Jurkat, Clone E6-1 (cell line): Measurements from ENCODE around the gene USP6NL. TPM values are rescaled to one million over a fixed set of nuclear protein-coding genes. Genes with fewer than 3 reads are reported as not detected.
"Not testable (repeated sequence)": the region's sequence is repeated elsewhere in the genome, so short reads cannot be mapped to it uniquely, and the experiment has no call there.

Source experiments
- DNase-seq: peaks from one replicate; pipeline ENCODE4 v3.0.0-alpha.2; 2011; ENCODE audit warnings: low read depth, low spot score
- H3K4me3 ChIP-seq: 2 replicates; pipeline ENCODE4 v1.5.1; 2011; ENCODE audit warnings: mild to moderate bottlenecking, low read length, control low read depth, moderate library complexity
- polyA plus RNA-seq: library from polyadenylated mRNA; unstranded; fragments of >200 nt; gene quantifications from one replicate; pipeline ENCODE4 v1.2.1, GENCODE V29; 2012; ENCODE audit warnings: missing spikeins; ENCODE audit not compliant: insufficient read length, insufficient read depth

The USP6NL gene
- polyA plus RNA-seq, result 12.9 TPM

DNA sequence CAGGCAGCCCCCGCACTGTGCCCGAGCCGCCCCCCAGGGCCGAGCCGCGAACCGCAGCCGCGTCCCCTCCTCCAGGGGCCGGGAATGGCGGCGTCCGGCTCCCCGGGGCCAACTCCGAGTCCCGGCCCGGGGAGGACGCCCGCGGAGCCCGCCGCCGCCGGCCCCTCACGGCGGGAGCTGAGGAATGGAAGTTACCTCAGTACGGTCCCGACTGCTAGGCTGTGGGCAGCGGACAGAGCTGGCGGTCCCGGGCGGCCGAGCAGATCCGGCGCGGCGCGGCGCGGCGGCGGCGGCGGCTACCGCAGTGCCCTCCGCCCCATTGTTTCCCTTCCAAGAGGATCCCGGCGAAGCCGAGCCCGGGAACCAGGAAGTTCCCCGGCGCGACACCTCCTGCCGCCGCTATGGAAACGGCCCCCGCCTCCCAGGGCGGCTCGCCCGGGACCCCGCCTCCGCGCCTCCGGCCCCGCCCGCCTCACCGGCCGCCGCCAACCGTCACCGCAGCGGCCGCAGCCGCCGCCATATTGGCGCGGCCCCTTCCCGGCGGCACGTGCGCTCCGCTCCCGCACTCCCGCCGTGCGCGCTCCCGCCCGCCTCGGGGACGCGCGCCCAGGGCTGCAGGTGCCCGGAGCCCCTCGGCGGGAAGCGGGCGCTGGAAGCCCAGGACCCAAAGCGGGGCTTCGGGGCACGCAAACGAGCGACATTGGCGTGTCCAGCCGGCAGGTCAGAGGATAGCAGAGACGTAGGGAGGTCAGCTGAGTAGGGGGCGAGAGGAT is at the start of gene USP6NL:
Gene USP6NL, minus strand, starts transcription at position 403 of the 773 bp plus-strand sequence. CDS start 14,016 bp downstream, outside the sequence.
- H3K4me3 ChIP-seq, result peak within 1 kb of the TSS; percentile 71
- peak; percentile 65 for DNase-seq

DNA sequence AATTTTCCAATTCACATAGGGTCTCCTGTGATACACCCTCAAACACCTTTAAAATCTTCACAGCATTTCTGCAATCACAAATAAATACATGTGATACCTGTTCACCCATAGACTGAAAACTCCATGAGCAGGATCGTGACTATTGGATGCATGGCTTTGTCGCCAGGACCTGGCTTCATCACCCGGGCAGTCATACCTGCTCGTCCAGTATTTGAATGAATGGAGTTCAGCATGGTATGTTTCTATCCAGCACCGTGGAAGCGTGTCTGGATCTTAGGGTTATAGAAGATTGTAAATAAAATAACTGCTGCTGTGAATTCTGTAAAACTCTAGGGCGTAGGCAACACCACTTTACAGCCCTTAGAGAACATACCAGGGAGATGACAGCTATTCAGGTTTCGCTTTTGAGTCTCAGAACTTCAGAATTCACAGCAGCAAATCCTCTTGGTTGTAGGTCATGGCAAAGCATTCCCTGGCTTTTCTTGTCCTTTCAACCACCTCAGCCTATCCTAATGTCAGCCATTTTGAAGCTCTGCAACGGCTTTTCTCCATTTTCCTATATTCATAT is 47.4 kb upstream of the USP6NL start:
- DNase-seq, result no peak
- no peak overlapping the region for H3K4me3 ChIP-seq

DNA sequence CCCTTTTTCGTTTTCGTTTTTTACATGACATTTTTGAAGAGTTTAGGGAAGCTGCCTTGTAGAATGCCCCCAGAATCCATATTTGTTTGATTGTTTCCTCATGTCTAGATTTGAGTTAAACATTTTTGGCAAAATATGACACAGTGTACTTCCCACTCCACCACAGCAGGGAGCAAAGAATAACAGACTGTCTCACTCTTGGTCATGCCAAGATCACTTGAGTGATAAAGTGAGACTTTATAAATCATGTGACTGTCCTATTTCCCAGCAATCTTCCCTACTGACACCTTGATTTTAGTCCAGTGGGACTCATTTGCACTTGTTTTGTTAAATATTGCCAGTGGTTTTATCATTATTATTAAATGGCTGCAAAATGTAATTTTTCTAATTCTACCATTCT is 44.4 kb upstream of the USP6NL start:
- DNase-seq, result no peak
- no peak overlapping the region for H3K4me3 ChIP-seq

DNA sequence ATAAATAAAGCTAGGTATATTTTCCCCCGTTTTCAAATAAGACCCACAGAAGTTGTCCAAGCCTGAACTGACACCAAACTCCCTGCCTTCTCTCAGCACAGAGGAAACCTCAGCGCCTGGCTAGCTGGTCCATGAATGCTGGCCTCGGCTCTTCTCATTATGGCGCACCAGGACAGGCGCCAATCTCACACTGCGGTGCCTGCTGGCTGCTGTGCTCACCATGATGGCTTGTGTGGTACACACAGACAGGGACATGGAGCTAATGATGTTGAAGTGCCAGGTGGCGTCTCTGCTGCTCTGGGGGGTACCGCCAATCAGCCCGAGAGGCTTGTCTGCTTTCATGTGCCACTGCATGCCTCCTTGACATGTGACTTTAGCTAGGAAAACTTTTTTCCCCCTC is 43.2 kb upstream of the USP6NL start:
- no peak for DNase-seq
- H3K4me3 ChIP-seq, result no peak overlapping the region

DNA sequence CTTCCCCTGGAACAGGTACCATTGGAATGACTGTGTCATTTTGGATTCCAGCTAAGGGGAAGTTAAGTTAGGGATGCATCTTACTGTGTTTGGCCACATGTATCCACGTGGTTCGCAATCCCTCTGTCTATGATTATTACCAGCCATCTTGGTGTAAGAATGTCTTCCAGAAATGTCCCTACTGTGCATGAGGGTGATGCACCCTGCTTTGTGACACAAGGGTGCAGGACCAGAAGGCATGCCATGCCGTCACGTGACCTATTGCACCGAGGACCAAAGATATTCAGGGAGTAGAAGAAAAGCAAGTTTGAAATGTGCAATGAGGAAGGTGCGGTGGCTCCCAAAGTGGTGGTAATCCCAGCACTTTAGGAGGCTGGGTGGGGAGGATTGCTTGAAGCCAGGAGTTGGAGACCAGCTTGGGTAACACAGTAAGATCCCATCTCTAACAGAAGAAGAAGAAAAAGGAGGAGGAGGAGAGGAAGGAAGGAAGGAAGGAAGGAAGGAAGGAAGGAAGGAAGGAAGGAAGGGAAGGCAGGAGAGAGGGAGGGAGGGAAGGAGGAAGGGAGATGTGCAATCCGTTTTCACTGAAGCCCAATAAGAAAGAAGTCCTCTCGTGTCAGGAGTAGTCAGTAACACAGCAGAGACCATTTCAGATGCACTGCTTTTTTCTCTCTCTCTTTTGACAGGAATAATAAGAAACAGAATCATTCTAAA is 42.5 kb upstream of the USP6NL start:
- no peak overlapping the region for H3K4me3 ChIP-seq
- DNase-seq, result no peak

DNA sequence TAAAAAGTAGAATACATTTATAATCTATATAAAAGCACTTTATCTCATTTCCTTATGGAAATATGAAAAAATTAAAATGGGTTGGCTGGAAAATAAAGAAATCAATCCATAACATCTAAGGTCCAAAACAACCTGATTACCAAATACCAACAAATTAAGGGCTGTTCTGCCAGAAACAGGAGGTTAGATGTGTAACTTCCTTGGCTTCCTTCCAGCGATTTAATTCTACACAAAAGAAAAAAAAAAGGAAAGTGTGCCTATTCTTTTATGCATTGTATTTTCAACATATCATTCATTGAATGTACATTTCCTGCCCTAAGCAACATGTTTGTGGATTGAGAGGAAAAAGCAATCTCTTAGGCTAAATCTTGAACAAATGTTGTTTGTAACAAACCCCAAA is 36.2 kb upstream of the USP6NL start:
- DNase-seq, result no peak
- H3K4me3 ChIP-seq, result no peak overlapping the region

DNA sequence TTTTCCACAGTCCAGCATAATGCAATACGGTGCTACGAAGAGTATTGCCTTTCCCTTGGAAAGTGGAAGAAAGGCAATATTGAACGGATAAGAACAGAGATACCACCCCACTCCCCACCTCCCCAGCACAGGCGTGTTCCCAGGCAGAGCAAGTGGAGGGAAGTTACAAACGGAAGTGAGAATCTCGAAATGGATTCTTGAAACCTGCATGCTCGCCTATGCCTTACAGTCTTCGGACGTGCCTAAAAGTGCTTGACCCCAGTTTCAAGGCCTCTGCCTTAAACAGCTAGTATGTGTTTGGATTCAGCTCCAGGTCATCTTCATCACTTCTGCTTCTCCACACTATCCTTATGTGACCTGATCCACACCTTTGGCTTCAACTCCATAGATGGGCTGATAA is 35.0 kb upstream of the USP6NL start:
- no peak overlapping the region for H3K4me3 ChIP-seq
- no peak for DNase-seq

DNA sequence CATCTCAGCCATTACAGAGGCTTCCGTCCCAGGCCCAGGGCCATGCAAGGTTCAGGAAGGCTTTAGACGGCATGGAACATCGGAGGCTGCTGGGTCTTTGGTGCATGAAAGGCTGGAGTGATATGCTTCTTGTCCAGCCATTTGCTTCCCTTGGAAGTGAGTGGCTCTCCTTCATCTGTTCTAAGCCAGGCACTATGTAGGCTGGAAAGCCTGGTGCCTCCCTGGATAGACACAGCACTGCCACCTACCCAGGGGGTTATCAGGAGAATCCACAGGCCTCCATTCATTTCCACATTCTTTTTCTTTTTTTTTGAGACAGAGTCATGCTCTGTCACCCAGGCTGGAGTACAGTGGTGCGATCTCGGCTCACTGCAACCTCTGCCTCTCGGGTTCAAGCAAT is 31.6 kb upstream of the USP6NL start:
- H3K4me3 ChIP-seq, result no peak overlapping the region
- no peak for DNase-seq

DNA sequence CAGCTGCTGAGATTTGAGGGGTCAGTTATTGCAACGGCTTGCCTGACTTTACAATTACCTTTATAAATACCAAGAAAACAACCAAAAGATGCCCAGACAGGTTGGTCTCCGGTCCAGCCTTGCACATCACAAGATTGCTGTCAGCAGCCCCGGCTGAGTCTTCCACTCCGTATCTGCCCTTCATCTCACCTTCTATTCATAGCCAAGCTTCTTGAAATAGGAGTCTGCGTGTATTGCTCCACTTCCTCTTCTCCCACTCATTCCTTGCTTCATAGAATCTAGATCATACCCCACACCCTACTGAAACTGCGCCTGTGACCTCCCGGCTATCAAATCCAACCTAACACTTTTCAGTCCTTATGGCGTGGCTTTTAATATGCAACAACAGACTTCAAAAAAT is 31.1 kb upstream of the USP6NL start:
- DNase-seq, result no peak
- no peak overlapping the region for H3K4me3 ChIP-seq

DNA sequence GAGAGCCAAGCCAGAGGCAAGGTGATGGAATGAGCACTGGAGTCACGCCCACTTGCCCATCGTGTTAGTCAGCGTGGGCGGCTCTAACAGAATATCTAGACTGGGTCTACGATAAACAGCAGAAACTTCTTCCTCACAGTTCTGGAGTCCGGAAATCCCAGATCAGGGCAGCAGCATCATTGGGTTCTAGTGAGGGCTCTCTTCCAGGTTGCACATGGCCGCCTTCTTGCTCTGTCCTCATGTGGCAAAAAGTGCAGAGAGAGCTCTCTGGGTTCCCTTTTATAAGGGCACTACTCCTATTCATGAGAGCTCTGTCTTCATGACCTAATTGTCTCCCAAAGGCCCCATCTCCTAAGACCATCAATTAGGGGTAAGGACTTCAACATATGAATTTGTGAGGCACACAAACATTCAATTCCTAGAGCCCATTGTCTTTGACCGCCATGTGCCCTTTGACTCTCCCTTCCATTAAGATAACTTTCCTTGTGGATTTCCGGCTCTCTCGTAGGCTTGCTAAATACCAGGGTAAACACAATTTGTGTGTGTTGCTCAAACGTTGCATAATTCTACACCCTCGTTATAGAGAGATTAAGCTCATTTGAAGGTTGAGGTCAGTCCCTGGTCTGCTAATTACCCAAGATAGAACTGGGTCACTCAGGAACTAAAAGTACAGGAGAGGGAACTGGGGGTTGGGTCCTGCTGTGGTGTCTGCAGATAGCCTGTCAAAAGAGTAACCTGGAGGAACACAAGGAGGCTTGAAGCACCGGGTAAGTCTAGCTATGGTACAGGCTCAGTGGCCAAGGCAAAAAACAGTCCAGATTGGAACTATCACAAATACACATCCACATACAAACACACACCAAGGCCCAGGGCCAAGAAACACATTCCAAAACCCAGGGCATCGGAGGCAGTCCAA is 28.7 kb upstream of the USP6NL start:
- no peak for DNase-seq

DNA sequence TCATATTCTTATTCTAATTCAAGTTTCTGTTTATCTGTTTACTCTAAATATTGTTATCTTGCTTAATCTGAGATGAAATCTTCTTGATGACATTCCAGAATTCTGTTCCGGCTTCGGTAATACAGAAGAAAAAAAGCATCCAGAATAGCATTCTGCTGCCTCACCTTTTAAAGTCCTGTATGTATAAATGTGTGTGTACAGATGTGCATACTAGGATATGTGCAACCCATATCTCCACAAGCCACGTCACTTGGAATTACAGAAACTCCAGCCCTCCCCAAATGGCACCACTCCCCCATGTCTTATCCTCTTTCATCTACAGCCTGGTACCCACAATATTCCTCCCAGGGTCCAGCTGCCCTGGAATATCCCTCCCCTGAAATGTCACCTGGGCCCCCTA is 27.9 kb upstream of the USP6NL start:
- no peak for DNase-seq
- no peak overlapping the region for H3K4me3 ChIP-seq

More for the DNA sequence above, 28.7 kb upstream of the USP6NL start:
- H3K4me3 ChIP-seq, result no peak overlapping the region

DNA sequence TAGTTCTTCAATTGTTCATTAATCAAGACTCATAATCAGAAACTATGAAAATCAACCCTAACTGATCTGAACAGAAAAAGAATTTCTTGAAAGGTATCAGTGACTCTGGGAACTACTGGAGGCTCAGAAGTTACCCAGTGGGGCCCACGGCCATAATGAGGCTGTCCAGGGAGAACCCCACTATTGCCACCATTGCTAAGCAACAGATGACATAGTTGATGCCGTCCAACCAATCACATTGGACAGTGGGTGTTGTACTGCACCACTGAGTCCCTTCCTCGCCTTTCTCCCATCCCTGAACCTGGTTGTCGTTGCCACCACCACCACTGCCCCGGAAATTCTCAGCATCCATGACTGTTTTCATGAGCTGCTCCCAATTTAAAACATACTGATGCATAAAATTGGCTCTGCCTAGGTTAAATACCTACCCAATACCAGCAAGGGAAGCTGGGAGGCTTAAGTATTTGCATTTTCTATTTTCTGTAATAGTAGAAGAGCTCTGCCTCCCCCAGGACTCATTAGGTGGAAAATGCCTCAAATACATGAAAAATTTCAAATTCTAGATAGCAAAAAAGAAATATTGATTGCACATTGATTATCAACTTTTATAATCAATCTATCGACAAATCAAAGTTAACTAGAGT is 26.7 kb upstream of the USP6NL start:
- no peak overlapping the region for H3K4me3 ChIP-seq

DNA sequence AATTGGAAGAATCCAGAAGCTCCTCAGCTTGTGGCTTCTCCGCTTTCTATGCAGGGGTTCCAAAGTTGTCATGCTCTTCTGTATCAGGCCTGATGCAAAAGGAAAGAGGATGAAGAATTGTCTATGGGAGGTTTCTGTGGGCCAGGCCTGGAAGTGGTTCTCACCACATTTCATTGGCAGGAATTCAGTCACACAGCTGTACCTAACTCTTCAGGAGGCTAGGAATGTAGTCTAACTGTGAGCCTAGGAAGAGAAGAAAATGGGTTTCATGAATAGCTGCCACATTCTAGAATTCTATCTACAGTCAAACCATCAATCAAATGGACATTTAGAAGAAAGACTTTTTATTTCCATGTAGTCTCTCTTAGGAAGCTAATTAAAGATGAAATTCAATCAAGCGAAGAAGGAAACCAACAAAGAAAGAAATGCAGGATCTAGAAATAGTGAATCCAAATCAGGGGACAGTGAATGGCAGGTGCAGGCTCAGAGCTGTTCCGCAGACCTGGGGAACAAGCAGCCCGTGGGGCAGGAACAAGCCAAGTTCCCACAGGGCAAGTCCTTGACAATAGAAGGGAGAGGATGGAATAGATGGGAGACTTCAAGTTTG is 25.4 kb upstream of the USP6NL start:
- DNase-seq, result no peak
- H3K4me3 ChIP-seq, result no peak overlapping the region

More for the DNA sequence above, 26.7 kb upstream of the USP6NL start:
- DNase-seq, result no peak

DNA sequence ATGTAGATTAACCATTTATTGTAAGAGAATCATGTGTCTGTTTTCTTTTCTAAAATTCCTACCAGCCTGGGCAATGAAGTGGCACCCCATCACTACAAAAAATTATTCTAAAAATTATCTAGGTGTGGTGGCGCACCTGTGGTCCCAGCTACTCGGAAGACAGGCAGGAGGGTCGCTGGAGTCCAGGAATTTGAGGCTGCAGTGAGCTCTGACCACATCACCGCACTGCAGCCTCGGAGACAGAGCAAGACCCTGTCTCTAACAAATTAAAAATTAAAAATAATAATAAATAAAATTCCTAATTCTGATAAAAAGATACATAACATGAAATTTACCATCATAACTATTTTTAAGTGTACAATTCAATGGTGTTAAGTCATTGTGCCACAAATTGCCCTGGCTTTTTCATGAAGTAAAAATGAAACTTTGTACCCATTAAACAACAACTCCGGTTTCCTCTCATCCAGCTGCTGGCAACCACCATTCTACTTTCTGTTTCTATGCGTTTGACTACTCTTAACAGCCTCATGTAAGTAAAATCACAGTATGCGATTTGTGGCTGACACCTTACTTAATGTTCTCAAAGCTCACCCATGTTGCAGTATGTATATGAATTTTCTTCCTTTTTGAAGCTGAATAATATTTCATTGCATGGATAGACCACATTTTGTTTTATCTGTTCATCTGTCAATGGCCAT is 20.6 kb upstream of the USP6NL start:
- no peak overlapping the region for H3K4me3 ChIP-seq
- peak; percentile 42 for DNase-seq

DNA sequence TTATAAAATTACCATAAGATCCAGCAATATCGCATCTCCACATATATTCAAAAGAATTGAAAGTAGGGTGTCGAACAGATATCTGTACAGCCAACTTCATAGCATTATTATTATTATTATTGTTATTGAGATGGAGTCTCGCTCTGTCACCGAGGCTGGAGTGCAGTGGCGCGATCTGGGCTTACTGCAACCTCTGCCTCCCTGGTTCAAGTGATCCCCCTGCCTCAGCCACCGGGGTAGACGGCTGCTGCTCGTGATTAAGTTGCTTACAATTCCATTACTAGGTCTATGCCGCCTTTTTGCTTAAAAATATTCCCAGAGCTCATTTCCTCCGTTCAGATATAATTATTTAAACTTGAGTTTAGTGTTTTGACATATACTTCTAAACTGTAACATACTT is 19.8 kb upstream of the USP6NL start:
- no peak overlapping the region for H3K4me3 ChIP-seq
- DNase-seq, result no peak

DNA sequence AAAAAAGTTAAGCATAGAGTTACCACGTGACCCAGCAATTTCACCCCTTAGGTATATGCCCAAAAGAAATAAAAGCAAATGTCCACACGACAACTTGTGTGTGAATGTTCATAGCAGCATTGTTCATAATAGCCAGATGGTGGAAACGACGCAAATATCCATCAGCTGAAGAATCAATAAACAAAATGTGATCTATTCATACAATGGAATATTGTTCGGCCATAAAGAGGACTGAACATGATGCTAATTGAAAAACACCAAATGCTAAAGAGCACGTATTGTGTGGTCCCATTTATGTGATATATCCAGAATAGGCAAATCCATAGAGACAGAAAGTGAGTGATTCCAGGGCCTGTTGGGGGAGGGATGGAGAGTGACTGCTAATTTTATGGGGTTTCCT is 18.3 kb upstream of the USP6NL start:
- no peak overlapping the region for H3K4me3 ChIP-seq
- DNase-seq, result no peak

DNA sequence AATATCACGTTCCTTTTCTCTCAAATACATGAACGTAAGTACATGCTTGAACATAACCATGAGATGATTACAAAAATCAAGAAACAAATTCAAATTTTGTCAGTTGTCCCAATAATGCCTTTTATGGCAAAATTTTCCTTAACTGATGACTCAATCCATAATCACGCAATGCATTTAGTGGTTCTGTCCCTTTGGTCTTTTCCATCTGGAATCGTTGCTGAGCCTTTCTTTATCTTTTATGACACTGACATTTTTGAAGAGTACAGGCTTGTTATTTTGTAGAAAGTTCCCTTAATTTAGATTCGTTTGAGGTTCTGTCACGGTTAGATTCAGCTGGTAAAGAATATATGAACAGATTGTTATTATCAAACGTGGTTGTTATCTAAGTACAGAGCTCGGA is 16.5 kb upstream of the USP6NL start:
- not testable (repeated sequence) for DNase-seq, H3K4me3 ChIP-seq

DNA sequence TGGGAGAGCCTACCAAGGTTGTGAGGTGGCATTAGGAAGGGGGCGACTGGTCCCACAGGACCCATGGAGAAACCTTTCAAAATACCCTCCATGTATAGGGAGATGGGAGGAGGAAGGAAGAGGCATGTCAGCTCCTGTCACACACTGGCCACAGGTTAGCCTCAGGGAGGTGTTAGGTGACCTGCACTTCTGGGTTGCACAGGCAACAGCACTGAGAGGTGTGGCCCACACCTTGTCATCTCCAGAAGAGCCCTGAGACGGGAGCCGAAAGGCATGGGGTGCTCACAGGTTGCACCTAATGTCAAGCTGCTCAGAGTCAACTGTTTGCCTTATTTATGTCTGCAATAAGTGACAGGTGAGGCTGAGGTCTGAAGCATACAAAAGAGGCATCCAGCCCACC is 14.6 kb upstream of the USP6NL start:
- DNase-seq, result no peak
- H3K4me3 ChIP-seq, result no peak overlapping the region
